Measurements from ENCODE around the gene NOL4.

The NOL4 gene

GRCh38 chr18:34189656-34190435, 34.9 kb downstream of the NOL4 start:
- DNase-seq = no peak

All from right hindlimb (tissue), 1 donor.